Epidermal melanocyte (primary cell): ENCODE results near the gene PREX1.

ENCODE experiments used
- DNase-seq: peaks from one replicate; pipeline ENCODE4 v3.0.0; 2011; ENCODE audit warnings: low spot score; ENCODE audit not compliant: insufficient read length

The PREX1 gene

DNA sequence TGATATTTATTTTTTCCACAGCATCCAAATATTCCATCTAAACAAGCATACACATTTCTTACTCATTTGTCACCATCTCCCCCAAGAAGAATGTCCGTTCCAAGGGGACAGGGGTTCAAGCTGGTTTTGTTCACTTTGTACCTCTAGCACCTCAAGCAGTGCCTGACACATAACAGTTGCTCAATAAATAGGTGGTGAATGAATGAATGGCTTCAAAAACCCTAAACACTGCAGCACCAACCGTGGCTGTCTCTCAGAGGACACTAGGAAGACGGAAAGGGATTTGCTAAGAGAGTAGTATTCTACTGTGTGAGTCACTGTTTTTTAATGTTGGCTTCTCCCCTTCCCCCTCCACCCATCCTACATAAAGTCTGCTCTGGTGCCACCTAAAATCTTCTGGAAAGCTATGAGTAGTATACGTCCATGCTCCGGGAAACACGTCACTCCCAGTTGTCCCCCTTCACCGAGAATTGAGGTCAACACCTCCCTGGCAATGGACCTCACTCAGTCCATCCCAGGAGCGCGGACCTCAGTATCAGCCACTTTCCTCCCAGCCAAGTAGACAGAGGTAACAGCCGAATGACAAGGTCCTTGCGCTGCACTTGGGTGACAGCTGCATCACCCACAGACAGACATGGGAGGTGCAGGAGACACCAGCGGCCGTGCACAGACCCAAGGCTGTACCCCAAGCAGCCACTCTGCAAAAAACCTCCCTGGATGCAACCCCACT, 107.4 kb downstream of the PREX1 start:
- no peak for DNase-seq

DNA sequence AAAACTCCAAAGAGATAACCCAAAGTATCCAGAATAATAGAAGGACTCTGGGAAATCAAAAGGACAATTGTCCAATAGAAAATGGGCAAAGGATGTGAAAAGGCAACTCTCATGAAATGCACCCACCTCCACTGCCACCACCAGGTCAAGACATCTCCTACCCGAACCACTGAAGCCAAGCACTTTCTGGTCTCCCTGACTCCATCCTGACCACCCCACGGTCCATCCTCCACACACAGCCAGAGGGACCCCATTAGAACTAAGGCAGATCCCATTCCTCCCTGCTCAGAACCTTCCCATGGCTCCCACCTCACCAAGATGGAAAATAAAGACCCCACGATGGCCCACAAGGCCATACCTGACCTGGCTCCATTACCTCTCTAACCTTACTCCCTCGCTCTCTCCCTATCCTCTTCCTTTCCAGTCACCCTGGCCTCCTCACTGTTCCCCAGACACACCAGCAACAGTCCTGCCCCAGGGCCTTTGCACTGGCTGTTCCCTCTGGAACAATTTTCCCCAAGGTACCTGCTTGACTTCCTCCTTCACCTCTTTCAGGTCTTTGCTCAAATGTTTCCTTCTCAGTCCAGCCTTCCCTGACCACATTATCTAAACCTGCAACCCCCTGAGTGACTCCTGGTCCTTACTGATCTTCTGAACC, 108.1 kb downstream of the PREX1 start:
- DNase-seq = no peak

DNA sequence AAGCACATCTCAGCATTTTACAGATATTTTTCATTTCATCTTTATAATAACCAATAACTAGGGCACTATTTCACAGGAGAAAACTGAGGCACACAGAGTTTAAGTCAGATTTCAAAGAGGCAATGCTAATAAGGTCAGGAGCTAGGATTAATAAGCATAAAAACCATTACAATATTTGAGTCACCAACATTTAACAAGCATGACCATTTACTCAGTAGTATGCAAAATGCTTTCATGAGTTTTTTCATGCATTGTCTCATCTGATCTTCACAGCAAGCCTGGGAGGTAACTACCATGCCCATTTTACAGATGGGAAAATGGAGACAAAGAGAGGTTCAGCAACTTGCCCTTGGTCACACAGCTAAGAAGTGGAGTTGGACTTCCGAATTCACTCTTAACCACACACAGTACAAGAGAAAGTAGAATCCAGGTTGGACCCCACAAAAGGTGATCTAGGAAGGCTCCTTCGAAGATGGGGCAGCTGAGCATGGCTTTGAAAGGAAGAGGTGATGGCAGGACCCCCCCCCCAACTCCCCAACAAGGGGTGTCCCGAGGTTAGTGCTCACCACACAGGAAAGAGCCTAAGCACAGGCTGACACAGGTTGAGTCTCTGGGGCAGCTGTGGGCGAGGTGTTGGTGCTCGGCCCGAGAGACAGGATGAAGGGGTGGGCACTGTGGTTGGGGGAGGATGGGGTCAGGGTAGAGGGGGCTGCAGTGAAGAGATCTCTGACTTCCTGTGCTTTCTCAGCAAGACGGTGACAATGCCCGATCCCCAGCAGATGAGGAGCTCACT, 108.8 kb downstream of the PREX1 start:
- DNase-seq = no peak

DNA sequence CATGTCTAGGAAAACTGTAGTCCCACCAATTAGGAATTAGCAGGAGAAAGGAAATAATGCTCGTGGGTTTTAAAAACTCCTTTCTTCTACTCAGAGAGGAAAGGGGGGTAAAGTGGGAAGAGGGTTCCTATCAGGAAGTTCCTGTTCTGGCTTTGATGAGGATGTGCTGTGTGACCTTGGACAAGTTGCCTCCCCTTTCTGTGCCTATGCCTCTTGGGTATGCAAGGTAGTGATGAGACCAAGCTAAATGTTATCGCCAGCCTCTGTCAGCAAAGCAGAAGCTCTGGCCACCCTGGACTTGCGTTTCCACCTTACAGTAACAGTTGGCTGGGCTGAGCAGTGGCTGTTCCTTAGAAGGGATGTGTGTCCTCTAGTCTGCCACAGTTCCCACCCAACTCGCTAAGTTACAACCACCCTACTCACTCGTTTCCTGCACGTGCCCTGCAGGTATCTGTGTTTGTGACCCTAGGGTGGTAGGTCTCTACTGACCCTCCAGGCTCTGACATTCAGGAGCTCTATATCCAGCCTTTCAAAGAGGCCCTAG, 110.0 kb downstream of the PREX1 start:
- no peak for DNase-seq

DNA sequence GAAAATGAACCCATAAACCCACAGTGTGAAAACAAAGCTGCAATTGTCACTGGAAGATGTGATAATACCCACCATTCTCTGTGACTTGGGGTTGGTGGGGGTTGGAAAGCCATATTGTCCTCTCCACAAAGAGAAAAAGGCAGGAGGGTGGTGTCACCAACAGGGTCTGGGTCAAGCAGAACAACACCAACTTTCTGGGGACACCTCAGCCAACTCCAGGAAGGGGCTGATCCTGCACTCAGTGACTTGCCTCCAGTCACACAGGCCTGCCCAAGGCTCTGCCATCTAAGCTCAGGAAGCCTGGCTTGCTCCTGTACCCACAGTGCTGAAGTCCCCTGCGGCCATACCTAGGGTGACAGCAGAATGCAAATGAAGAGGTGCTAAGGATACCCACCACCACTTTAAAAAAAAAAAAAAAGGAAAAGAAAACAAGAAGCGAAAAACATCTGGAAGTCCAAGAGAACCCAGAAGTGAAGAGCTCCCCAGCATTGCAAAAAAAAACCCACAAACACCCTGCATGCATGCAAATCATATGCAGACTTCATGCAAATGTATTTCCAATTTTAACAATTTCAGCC, 110.6 kb downstream of the PREX1 start:
- no peak for DNase-seq

DNA sequence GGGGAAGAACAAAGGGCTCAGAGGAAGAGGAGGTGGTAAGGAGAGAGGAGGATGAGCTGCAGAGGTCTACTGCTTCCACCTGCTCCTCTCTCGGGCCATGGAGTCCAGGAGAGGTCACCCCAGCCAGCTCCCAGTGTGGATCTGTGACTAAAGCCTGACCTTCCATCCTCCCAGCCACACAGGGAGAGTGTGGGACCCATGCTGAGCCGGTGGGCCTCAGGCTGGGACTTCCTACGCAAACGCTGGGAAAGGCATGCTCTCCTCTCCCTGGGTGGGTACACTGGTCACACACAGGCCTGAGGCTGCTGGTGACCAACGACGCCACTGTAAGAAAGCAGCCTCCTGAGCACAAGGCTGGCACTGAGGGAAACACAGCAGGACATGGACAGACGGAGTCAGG, 111.3 kb downstream of the PREX1 start:
- DNase-seq = no peak

DNA sequence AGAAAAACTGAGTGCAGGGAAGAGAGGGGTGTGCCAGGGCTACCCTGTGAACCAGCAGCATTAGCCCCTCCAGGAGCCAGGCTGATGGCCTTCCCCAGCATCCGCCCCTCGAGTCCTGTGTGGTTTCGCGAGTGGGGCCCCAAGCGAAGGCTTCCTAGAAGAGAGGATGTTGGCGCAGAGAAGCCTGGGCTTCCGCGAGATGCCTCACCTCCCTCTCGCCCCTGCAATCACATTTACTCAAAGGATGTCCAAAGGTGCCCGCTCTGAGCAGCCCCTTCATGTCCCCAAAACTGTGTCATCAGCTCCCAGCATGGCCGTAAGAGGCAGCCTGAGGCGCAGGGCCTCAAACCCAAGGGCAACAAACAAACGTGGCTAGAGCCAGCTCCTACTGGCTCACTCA, 111.7 kb downstream of the PREX1 start:
- DNase-seq = no peak

DNA sequence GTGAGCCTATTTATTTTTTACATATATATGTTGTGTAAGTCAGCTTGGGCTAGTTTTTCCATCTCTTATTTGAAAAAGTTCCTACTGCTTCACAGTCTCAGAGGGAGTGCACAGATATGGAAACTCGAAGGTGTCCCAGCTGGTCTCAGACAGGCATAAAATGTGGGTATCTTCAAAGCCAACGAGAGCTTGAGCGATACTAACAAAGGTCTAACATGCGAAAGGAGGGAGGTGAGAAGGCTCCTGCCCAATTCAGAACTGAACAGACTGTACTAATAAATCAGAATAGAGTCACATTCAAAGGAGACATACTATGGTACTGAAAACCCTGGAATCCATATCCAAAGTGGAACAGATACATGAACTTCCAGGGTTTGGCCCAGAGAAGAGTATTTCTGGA, 113.0 kb downstream of the PREX1 start:
- no peak for DNase-seq

DNA sequence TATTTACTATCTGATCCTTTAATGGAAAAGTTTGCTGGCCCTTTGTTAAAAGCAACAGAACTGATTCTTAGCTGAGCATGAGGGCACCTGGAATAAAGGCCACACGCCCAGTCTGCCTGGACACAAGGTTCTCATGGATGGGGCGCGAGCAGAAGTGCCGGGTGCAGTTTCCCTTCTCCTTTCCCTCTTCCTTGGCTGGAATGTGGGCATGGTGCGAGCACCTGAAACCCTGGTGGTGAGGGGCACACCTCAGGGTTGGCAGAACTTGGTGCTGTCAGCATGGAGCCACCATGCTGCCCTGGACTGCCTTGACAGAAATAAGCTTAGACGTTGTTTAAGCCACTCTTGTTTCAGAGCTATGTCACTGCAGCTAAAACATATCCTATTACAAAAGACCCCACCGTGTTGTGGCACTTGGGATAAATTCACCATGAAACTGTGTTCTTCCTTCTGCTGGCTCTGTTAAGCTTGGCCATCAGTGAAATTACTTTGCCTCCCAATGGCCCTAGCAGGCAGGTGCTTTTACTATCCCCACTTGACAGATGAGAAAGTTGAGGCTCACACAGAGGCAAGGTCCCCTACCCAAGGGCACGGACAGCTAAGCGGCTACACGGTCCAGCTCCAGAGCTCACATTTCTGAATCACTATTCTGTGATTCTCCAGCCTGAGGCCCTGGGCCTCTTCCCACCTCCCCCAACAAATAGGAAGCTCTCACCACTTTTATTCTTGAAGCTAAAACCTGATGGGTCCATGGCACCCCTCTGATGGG, 115.9 kb downstream of the PREX1 start:
- no peak for DNase-seq

DNA sequence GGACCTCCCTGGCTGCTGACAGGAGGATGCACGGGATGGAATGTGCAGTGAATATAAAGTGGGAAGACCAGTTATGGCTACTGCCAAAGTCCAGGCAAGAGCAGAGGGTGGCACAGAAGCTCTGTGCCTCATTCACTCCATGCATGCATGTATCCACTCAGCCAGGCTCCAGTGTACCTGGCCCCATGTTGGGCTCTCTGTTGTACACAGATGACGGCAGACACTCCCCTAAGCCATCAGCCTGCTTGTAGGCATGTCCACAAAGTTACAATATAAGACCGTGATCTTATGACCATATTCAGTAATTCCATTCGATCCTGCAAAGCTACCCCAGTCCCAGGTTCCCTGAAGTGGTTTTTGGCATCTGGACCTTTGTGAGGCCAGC, 116.8 kb downstream of the PREX1 start:
- DNase-seq = no peak

DNA sequence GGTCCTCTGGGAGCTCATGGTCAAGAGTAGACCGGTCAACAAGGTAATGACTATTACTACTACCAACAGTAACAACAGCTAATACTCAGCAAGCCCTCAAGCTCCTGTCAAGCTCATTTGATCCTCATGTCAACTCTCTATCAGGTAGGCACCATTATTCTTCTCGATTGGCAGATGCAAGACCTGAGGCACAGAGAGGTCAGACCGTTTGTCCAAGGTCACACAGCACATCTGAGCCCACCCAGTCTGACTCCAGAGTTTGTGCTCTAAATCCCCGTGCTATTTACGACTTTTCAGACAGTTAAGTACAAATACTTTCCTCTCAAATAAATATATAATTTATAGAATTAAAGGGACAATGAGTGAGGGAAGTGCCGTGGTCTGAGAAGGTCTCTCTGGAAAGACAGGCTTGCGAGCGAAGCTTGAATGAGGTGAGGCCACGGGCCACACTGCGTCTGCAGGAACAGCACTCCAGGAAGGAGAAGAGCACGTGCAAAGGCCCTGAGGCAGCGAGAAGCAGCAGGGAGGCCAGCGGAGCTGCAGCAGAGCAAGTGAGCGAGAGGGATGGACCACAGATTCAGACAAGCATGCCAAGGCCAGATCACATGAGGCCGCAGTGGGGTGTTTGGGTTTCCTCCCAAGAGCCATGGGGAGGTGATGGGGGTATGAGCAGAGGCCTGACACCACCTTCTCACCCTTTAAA, 117.3 kb downstream of the PREX1 start:
- no peak for DNase-seq

DNA sequence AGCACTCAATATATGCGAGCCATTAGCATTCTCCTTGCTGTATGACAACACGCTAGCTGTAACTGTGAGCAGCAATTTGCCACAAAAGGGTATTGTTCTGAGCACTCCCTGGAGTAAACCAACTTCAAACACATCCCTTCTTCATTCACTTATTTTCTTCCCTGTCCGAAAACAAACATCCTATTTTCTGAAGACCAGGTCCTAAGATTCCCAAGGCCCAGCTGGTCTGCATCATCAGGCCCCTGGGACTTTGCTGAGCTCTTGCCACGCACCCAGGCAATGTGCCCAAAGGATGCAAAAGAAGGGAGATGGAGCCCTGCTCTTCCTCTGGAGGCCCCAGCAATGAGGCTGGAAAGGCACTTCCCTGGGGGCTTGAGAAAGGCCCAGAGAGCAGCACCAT, 118.1 kb downstream of the PREX1 start:
- peak; percentile 69 for DNase-seq

DNA sequence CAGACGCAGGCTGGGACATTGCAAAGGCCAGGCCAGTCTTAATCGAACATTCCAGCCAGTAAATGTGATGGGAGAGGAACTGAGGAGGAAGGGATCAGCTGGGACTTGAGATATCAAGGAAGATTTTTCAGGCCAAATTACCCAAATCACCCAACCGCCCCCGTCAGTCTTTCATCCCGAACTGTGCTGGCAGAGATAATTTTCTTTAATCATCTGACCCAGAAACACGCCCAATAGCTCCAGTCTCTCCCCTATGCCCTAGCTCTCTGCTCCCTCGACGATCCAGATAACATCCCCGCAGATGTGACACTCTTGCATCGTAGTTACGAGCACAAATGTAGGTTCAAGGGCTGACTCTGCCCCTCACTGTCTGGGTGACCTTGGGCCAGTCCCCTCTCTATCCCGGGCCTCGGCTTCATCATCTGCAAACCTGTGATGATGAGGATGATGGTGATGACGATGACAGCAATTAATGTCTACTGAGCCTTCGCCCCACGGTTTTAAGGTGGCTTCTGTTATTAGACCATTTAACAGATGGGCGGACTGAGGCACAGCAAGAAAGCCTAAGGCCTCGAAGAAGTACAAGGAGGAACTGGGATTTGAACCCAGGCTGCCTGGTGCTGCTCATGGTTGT, 118.6 kb downstream of the PREX1 start:
- no peak for DNase-seq

DNA sequence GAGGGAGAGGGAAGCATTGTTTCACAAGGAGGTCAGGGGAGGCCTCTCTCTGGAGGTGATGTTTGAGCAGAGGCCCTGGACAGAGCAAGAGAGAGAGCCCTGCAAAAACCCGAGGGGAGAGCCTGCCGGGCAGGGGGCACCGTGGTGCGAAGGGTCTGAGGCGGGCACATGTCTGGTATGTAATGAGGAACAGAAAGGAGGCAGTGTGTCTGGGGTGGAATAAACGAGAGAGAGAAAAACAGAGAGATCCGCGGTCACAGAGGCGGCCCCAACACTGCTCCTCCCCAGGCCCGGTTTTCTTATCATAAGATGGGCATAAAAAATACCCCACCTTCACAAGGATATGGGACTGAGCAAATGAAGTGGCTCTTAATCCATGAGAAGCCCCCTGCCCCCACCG, 119.2 kb downstream of the PREX1 start:
- no peak for DNase-seq

DNA sequence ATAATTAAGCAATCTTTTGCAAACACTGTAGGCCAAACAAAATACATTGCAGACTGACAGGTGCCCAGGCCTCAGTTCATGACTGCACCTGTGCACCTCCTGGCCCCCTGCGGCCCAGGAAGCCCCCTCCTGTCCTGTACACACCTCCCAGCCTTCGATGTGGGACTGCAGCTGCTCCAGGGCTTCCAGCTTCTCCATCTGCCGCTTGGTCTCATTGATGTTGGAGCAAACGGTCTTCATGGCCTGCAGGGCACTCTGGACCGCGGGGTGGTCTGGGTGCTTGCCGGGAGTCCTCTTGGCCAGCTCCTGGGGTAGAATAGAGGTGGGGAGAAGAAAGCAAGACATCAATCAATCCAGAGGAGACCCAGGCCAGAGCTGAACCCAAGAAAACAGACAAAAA, 119.7 kb downstream of the PREX1 start:
- DNase-seq = no peak

DNA sequence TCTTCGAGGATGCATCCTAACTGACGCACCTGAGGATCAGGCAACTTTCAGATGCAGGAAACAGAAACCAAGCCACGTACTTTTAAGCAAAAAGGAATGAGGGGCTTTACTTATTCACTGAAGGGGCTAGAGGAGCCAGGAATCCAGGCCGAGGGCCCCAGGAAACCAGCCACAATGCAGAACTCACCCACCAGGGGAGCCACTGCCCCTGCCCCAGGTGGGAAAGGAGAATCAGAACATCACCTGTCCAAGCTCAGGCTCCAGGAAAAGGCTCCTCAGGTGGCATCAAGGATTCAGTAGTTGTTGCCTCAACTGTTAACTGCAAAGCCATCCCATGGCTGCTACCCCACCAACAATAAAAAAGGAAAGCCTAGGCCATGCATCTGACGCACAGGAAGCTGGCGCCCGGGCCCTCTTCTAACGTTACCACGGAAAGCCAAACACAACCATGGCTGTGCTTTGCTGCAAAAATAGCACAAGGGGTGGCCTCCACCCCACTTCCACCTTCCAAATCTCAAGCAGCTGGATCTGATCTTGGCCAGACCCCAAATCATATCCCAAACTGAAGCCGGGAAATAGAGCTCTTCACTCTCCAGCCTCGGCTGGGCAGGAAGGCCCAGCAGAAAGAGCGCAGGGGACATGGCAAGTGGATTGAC, 121.0 kb downstream of the PREX1 start:
- DNase-seq = no peak

DNA sequence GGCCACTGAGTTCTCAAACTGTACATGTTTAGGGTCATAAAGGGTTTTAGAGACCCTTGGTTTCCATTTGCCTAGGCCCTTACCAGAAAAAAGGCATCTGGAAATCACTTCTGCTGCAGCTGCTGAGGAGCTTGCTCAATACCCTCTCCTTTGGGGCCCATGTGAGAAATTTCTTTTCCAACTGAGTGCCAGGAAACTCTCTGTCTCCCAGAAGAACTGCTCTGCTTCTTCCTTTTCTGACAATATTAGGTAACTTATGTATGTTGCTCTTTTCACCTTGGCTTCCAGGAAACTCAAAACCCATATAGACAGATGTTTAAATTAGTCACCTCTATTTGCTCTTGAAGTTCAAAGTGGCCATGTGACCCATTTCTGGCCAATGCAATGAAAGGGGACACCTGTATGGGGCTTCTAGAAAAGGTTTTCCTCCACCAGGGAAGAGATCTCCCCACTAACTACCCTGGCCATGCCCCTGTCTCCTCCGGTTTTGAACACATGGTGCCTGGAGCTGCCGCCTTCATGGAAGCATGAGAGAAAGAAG, 121.6 kb downstream of the PREX1 start:
- no peak for DNase-seq

DNA sequence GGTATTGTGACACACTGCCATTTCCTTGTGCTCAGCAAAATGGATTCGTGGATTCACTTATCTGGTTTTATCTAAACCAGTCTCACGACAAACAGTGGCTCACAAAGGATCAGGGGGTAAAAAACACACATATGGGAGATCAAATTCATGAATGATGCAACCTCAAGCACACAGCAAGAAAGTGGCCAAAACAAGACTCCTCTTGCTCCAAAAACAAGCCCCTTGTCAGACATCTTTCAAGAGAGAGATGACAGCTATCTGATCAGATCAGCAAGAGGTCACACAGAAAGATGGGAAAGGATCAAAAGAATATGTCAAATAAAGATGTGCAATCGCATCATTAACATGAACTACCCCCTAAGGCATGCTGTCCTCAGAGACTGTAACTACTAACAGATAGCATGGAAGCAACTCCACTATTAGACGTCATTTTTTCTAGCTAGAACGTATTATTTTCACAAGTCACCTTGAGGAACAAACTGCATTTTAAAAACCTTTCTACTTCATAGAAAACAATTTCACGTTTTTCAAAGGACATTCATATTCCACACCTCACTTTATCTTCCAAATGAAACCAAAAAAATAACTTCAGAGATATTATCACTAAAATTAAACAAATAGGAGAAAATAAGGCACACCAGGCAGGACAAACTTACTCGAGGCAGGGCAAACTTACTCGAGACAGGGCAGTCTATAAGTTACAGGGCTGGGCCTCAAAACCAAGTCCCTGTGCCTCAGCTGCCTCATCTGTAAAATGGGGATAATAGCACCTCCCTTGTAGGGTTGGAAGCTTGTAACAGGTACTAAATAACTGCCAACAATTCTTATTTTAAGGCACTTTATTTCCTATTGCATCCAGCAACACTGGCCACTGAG, 122.3 kb downstream of the PREX1 start:
- no peak for DNase-seq
